ENCODE data around the gene PSMD1.
"Not testable (repeated sequence)": the region's sequence is repeated elsewhere in the genome, so short reads cannot be mapped to it uniquely, and the experiment has no call there.

The PSMD1 gene

DNA sequence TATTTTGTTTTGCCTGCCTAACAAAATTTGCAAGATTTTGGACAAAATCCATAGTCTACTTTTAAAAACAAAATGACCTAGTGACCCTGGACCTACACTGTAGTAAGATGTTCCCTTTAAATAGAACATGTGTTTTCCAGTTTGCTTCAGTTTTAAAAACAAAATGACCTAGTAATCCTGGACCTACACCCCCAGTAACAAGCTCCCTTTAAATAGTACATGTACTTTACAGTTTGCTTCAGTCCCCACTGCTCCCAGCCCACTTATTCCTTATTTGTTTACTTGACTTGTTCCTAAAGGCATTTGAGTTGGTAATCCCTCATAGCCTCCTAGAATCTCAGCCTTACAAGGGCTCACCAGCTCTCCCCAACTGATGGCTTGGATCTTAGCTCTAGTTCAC lies 102.6 kb downstream of the PSMD1 start:
- no peak for DNase-seq (ENCODE audit: low read depth)

DNA sequence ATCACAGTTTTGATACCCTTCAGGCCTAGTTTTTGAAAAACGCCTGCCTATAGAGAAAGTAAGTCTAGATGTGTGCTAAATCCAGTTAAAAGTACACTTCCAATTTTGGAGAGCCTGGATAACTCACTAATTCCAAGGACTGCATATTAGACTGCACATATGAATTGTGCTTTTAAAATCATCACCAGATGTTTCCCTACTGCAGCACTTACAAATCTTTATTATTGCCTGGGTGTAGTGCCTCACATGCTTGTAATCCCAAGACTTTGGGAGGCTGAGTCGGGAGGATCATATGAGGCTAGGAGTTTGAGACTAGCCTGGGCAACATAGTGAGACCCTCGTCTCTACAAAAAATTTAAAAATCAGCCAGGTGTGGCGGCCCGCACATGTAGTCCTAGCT lies 104.0 kb downstream of the PSMD1 start:
- DNase-seq (ENCODE audit: low read depth) = no peak

DNA sequence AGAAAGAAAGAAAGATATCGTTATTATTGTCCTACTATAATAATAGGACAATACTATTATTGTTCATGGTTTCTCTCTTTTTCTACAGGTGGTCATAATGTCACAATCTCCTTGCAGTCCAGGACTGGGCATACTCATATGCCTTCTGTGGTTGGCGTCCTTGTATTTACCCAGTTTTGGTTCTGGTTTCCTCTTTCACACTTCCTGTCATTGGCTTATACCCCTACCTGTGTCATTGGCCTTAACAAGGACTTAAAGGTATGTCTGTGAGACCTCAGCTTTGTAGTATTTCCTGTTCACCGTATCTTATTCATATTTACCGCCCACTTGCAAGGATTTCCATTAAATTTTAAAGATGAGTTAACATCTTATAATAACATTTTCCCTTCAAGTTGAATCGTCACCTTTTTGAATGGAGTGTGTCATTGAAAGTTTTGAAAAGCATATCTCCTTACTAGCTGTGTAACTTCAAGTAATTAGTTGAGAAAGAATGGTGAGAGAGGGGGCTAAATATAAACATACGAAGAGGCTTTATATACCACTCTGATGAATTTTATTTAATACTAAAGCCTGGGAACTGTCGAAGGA lies 104.7 kb downstream of the PSMD1 start:
- DNase-seq (ENCODE audit: low read depth) = no peak

DNA sequence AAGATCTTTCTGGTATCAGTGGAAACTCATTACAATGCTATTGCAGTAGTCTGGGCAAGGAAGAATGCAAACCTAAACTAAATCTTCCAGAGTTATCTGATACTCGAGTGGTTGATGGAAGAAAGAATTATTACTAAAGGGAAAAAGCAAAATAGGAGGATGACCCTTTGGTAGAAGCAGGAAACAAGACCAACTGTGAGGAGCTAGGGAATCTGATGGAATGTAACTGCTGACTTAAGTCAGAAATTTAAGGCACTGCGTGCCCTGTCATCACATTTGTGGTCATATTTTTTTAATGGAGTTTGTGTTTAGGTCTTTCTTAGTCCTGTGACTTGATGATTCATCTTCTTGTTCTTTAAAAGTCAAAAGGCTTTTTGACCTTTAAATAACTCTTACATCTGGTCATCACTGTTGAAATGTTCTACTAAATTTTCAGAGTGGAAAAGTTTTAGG lies 105.2 kb downstream of the PSMD1 start:
- no peak for DNase-seq (ENCODE audit: low read depth)

DNA sequence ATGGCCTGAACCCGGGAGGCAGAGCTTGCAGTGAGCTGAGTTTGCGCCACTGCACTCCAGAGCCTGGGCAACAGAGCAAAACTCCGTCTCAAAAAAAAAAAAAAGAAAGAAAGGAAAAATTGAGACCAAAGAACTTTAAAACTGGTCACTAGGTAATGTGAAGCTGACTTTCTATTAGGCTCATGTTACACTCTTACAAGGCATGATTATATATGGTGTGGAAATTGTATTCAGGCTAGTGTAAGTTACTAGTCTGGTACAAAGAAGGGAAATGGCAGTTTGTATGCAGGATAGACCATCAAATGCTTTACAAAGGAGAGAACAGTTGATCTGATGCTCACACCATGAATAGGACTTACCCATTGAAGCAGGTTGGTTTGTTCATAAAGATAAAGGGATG lies 106.3 kb downstream of the PSMD1 start:
- DNase-seq (ENCODE audit: low read depth) = no peak

DNA sequence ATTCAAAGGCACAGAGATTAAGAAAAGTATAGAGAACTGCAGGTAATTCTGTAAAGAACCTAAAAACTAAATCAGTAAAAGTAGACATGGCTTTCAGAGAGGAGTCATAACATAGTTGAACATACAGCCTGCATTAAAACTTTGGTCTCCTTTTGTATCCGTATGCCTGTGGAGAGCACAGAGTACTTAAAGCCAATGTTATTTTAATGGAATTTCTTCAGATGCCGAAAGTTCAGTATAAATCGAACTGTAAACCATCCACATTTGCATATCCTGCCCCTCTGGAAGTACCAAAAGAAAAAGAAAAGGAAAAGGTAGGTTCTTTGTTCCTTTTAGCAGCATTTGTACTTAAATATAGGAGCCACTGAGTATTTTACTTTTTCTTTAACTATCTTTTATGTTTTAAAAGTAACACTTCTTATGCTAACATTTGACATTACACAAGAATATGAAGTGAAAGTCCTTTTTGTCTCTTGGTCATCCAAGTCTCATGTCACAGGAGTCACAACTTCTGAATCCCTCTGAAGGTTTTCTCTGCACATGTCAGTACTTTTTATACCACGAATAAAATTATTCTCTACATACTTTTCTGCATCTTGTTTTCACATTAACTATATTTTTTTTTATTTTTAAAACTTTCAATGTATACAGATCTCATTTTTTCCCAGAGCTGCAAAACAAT lies 106.9 kb downstream of the PSMD1 start:
- no peak for DNase-seq (ENCODE audit: low read depth)

DNA sequence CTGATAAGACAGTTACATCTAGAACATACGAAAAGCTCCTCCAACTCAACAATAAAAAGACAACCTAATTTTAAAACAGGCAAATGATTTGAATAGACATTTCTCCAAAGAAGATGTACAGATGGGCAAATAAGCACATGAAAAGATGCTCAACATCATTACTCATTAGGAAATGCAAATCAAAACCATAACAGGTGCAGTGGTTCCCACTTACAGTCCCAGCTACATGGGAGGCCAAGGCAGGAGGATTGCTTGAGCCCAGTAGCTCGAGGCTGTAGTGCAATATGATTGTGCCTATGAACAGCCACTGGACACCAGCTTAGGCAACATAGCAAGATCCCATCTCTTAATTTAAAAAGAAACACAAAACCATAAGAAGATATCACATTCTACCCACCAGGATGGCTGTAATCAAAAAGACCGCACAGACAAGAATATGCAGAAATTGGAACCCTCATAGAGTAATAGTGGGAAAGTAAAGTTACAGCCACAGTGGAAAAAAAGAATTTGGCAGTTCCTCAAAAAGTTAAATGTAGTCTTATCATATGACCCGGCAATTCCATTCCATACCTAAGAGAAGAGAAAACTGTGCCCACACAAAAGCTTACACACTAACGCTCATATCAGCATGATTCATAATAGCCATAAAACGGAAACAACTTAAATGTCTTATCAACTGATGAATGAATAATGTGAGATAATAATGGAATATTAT lies 111.2 kb downstream of the PSMD1 start:
- no peak for DNase-seq (ENCODE audit: low read depth)

DNA sequence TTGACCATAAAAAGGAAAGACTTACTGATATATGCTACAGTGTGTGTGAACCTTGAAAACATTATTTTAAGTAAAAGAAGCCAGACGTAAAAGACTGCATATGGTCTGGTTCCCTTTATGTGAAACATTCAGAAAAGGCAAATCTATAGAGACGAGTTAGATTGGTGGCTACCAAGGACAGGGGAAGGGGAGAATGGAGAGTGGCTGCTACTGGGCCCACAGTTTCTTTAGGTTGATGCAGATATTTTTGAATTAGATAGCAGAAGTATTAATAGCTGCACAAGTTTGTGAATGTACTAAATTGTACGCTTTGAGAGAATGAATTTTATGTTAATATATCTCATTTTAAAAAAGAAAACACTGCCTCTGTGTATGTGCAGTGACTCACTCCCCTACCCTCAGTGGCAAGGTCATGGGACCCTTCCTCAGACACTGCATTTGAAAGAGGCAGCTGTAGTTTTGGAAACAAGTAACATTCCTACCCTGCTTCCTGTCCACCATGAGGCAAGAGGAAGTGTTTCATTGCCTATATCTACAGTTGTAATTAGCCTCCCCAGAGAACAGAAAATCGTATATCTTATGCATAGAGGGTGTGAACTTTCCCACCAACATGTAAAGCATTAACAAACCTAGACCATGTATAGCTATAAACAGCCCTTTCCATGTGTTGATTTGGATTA lies 111.9 kb downstream of the PSMD1 start:
- DNase-seq (ENCODE audit: low read depth) = no peak

DNA sequence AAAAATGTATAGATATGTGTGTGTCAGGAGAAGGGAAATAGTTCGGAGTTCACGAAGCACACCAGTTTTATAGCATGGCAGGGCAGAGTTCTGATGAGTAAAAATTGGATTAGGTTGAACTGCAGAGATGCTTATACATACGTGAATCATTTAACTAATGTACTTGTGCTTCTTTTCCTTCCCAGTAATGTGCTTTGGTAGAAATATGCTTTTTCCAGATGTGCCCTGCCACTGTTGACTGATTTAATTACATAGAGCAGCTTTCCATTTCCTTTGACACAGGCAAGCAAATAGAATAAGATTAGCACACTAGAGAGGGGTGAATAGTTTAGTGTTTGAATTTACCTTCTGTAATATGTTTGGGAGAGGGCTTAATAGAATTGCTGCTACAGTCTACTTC lies 112.8 kb downstream of the PSMD1 start:
- no peak for DNase-seq (ENCODE audit: low read depth)

DNA sequence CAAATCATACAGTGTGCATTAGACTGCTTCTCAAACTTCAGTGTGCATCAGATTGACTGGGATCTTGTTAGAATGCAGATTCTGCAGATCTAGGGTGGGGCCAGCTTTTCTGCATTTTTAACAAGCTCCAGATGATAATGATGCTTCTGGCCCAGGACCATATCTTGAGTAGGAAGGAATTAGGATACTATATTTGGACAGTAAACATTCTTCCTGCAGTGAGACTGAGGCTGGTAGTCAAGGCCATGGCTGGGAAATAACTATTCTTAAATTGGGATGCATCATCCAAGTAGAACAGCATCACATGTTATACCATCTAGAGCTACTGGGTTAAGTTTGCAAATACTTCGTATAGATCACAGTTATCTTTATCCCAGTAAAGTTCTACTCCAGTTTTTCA lies 113.4 kb downstream of the PSMD1 start:
- no peak for DNase-seq (ENCODE audit: low read depth)

DNA sequence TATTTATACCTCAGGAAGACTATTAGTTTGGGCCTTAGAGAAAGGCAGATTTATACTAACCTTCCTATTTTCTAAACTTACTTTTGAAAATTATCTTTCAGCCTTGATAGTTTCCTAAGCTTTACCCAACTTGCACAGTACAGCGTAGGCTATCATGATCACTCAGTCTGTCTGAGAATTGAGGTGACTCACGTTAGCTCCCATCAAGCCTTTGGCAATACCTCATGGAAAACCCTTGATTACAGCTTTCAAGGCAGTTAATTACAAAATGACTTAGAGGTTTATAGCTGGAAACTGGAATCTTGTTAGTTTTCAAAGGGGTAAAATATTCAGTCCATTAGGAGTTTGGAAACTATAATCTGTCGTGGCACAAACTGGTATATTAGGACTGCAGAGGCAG lies 115.4 kb downstream of the PSMD1 start:
- DNase-seq (ENCODE audit: low read depth) = no peak

DNA sequence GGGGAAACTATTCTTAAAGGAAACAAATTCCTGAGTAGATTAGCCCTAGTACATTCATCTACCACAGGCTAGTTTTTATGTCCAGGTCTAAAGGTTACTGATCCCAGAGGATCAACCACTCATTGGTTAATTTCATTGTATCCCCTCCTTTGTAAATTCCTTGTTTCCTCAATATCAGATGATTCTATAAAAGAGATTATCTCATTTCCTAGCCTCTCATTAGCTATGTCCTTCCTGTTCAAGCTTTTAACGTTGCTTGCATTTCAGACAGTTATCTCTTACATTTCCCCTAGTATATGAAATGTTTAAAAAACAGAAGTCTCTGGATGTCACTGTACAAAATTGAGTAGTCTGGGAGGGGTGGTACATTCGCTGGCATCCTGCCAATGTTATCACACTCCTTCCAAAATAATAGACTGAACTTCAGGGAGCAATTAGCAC lies 117.6 kb downstream of the PSMD1 start:
- no peak for DNase-seq (ENCODE audit: low read depth)

DNA sequence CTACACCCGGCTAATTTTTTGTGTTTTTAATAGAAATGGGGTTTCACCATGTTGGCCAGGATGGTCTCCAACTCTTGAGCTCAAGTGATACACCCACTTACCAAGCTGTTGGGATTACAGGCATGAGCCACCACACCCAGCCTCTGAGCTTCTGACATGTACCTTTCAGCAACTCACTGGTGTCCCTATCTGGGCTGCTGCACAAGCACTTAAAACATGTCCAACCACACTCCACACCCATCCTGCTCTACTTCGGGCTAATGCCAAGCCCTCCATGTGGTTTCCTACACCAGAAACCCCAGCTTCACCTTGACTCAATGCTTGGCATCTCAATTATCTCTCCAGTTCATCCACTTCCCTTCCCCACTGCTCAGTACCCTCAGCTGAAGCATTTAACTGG lies 119.4 kb downstream of the PSMD1 start:
- DNase-seq (ENCODE audit: low read depth) = no peak

DNA sequence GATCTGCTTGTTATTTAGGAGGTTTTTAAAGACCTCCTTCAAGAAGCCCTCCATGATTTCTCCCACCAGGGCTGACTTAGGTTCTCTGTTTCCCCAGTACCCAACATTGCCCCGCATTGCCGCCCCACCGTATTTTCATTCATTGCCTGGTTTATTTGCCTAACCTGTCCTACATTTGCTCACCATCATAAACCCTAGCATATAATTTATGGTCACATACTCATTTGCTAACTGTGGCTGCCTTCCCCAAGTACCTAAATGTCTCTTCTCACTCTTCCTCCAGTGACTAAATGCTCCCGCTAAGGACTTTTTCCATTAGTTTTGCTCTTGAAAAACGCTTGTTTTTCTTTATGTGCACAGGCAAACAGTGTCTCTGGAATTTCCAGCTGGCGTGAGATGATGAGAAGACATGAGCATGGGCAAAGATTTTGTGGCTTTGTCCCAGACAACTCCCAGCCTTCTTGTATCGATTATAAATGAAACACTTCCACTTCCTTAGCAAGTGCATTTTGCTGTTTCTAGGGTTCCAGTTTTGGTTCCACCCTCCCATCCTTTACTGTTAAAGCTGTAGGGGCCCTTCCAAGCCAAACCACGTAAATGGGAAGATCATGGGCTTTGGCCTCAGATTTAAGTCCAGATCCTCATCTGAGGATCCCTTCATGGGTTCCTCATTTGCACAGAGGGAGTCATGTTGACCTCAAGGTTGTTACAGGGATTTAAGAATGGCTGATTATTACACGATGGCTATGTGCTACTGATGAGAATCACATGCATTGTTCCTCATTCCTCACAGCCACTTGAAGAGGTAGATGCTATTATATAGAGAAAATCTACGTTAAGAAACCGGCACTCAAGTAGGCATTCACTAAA lies 120.7 kb downstream of the PSMD1 start:
- DNase-seq (ENCODE audit: low read depth) = no peak

DNA sequence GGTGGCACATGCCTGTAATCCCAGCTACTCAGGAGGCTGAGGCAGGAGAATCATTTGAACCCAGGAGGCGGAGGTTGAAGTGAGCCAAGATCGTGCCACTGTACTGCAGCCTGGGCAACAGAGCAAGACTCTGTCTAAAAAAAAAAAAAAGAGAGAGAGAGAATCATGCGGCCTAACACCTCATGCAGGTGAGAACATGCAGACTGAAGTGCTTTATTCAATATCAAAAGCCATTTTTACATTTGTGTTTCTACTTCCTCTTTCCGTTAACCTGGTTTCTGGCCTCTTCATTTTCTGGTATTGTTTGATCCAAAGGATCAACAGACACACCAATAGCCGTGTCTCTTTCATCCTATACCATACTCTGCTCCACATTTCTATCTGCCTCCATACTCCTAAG lies 122.1 kb downstream of the PSMD1 start:
- DNase-seq (ENCODE audit: low read depth) = not testable (repeated sequence)

DNA sequence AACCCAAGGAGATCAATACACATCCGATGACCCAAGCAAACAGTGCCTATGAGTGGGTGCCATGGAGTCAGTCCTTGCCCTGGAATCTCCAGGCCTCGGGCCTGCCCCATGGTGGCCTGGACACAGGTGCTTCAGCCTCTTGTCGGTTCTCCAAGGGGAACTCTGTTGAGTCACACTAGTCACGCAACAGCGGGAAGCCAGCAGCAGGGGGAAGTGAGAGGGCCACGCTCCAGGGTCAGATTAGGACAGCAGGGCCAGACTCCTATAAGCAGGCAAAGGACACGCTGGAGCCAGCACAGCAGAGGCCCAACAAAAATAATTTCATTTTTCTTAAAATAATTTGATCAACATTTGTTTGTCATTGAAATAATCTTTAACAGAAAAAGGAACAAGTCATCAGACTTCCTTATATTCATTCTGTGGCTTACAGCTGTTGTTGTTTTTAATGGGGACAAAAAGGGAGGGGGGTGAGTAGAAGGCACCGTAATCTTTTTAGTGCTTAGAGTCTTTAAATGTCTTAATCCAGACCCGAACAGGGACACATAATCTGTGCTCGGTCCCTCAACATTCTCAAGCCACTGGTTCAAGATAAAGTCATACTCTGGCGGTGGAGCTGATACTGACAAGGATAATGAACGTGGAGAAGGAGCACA lies 125.3 kb downstream of the PSMD1 start:
- DNase-seq (ENCODE audit: low read depth) = no peak

DNA sequence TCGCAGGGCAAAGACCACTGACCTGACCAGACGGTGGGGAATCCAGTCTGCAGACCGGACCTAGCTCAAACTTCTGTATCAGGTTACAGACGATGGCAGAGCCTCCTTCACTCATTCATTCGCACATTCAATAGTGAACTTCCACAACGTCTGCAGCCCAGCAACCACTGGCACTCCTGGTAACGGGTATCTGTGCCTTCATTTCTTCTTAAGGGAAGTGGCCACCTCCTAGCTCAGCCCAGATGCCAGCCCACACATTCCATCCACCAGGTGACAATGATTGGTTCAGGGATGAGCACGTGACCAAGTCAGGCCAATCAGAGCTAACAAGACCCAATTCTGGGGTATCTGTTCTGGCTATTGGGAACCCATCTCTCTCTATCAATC lies 125.8 kb downstream of the PSMD1 start:
- DNase-seq (ENCODE audit: low read depth) = no peak

DNA sequence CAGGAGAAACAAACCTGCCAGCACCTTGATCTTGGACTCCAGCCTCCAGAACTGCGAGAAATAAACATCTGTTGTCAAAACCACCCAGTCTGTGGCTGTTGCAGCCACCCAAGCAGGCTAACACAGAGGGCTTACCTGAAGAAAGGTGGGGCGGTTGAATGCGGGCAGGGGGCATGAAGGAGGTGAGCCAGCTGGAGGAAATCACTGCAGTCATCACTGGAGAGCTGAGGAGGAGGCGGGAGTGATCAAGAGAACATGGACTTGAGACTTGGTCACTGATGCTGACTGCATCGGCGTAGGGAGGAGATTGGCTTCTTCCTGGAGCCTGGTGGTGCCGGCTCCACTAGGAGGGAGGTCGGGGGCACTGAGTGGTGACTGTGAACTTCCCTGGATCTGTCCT lies 127.2 kb downstream of the PSMD1 start:
- DNase-seq (ENCODE audit: low read depth) = no peak

DNA sequence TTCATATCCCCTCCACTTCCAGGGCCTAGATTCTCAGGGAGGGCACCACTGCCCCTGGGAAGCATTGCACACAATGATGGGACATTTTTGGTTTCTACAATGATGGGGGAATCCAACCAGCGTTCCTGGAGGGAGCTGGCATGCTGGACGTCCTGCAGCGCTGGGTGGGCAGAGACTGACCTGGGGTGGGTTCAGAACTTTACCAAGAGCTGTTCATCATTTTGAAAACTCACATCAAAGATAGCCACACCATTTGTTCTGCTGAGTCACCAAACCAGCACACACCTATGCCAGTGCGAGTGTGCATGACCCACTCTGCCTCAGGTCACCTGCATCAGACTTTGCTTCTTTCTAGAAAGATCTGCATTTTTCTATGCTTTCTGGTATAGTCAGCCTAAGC lies 127.7 kb downstream of the PSMD1 start:
- no peak for DNase-seq (ENCODE audit: low read depth)

DNA sequence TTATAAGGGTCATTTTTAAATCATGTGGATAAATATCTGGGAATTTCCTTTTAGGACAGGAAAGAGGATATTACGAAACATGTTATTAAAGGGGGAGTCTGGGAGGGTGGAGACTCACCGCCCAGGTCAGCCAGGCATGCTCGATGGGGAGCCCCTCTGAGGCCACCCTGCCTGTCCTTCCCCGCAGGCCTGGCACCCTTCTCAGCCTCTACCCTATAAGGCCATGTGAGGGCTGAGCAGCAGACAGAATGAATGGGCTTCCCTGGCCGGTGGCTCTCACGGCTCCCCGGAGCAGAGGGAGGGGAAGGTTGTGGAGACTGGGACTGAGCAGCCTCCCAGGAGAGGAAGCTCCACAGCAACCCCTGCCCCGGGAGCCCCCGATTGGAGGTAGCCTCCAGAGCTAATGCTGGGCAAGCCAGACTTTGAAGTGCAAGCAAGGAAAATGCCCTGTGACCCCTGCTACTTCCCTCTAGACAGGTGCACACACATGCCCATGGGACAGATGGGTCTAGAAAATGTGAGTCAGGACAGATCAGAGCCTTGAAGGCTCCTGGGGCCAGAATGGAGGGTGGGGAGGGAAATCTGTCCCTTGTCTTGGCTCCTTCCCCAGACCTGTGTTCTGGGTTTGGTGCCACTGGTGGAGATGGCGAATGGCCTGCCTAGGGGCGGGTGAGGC lies 128.5 kb downstream of the PSMD1 start:
- no peak for DNase-seq (ENCODE audit: low read depth)

DNA sequence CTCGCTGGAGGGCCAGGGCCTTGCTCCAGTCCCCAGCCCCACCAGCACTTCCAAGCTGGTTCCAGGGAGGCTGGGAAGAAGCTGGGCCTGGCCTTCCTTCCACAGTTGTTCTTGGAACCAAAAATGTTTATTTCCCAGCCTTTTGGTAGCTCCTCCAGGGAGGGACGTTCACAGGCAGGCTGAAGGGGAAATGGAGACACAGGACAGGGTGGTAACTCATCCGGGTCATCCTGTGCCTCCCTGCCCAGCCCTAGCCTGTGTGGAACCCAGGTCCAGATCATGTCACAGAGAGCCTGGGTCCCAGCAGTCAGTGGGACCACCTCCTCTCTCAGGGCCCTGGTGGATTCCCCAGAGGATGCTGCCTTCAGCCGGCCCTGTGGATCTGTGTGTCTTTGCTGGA lies 129.2 kb downstream of the PSMD1 start:
- no peak for DNase-seq (ENCODE audit: low read depth)
